IPS DF 6.9 (cell line): ENCODE data around the gene CCDC183.
"Not testable (repeated sequence)": the region's sequence is repeated elsewhere in the genome, so short reads cannot be mapped to it uniquely, and the experiment has no call there.

ENCODE experiments used
- DNase-seq: peaks from one replicate; pipeline ENCODE4 v3.0.0-alpha.2; 2013; ENCODE audit warnings: low read depth, low spot score
- H3K27ac ChIP-seq: one replicate; pipeline ENCODE4 v1.5.1; 2013; ENCODE audit warnings: low read length, control low read depth
- H3K27me3 ChIP-seq: 2 replicates; pipeline ENCODE4 v1.6.1; 2013; ENCODE audit warnings: mild to moderate bottlenecking, low read length; ENCODE audit not compliant: control insufficient read depth, insufficient read depth
- H3K36me3 ChIP-seq: 2 replicates; pipeline ENCODE4 v1.6.1; 2013; ENCODE audit warnings: low read length; ENCODE audit not compliant: control insufficient read depth, insufficient read depth
- H3K4me1 ChIP-seq: 2 replicates; pipeline ENCODE4 v1.6.1; 2013; ENCODE audit warnings: low read length; ENCODE audit not compliant: control insufficient read depth, insufficient read depth
- H3K4me3 ChIP-seq: 2 replicates; pipeline ENCODE4 v1.5.1; 2013; ENCODE audit warnings: mild to moderate bottlenecking, low read length
- H3K9me3 ChIP-seq: 2 replicates; pipeline ENCODE4 v1.6.1; 2013; ENCODE audit warnings: low read length, inconsistent platforms; ENCODE audit not compliant: control insufficient read depth, insufficient read depth
- WGBS: extraction: QIAGEN DNeasy Blood & Tissue Kit; methylation state at CpG from one replicate; pipeline ENCODE4 v1.1.7; 2013; ENCODE audit warnings: mixed read lengths, missing lambda C conversion rate; ENCODE audit not compliant: insufficient read length, insufficient coverage; 5-methylcytosine and 5-hydroxymethylcytosine counted together

CCDC183 gene

DNA sequence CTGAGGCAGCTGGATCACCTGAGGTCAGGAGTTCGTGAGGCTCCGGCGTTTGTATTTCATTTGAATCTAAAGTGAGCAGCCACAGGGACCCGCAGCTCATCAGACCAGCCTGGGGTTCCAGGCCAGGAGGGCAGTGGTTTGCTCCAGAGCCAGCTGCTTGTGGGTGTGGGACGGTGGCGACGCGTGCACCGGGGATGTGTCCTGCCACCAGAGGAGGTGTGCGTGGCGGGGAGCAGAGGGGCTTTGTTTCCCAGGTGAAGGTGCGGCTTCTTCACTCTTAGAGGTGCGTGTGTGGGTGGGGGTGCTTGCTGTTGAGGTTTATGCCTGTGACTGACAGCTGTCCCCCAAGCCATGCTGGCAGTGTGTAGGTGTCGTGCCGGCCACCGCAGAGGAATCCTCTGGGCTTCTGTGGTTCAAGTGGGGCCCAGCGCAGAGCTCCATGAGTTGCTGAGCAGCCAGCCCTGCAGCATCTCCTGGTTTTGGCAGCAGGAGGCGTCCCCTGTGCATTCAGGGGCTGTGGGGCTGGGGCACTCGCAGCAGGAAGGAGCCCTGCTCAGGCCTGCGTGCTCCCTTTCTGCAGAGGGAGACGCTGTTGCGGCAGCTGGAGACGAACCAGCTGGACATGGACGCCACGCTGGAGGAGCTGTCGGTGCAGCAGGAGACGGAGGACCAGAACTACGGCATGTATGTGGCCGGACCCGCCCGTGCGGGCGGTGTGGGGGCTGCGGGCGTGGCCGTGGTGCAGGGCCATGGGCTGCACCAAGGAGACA lies 39.2 kb downstream of the CCDC183 start:
- H3K9me3 ChIP-seq = no peaks in the 10 kb centered on the region
- no peaks in the 10 kb centered on the region for H3K27me3 ChIP-seq
- H3K36me3 ChIP-seq = peaks cover 31% of the 10 kb centered on the region
- no peak for DNase-seq
- peaks cover under 1% of the 10 kb centered on the region; the same call in 1 of the 2 replicates for H3K4me1 ChIP-seq
- no CpG with 5 or more reads among the region's 36 CpGs for WGBS
- H3K4me3 ChIP-seq = no peak overlapping the region
- no peak overlapping the region for H3K27ac ChIP-seq

GRCh38 chr9:136835932-136836904 lies 40.1 kb downstream of the CCDC183 start:
- no CpG with 5 or more reads among the region's 21 CpGs for WGBS

DNA sequence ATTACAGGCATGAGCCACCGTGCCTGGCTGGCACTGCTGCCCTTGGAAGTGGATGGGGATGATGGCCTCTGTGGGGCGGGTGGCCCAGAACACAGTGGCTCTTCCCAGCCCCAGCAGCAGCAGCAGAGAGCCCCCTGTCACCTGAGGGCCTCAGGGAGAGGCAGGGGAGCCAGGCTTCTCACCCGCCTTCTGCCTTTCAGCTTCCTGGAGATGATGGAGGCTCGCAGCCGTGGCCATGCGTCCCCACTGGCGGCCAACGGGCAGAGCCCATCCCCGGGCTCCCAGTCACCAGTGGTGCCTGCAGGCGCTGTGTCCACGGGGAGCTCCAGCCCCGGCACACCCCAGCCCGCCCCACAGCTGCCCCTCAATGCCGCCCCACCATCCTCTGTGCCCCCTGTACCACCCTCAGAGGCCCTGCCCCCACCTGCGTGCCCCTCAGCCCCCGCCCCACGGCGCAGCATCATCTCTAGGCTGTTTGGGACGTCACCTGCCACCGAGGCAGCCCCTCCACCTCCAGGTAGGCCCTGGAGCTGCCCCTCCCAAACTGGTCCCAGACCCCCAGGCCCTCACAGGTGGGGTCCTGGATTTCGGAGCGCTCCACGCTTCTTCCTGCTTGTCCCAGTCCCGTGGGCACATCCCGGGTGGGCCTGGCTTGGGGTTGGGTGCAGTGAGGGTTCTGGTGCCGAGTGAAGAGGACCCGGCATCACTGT lies 41.2 kb downstream of the CCDC183 start:
- Histone ChIP-seq H3K4me1 (peaks cover 14% of the 10 kb centered on the region), H3K4me3 (no peak overlapping the region), H3K9me3 (no peaks in the 10 kb centered on the region), H3K27me3 (no peaks in the 10 kb centered on the region), H3K36me3 (peaks cover 15% of the 10 kb centered on the region), H3K27ac (no peak overlapping the region)
- WGBS = no CpG with 5 or more reads among the region's 27 CpGs
- no peak for DNase-seq

More at GRCh38 chr9:136835932-136836904, 40.1 kb downstream of the CCDC183 start:
- H3K36me3 ChIP-seq = peaks cover 24% of the 10 kb centered on the region
- no peak overlapping the region for H3K4me3 ChIP-seq
- H3K4me1 ChIP-seq = peaks cover 6% of the 10 kb centered on the region; the same call in 1 of the 2 replicates
- H3K9me3 ChIP-seq = no peaks in the 10 kb centered on the region
- no peak for DNase-seq
- H3K27ac ChIP-seq = no peak overlapping the region
- no peaks in the 10 kb centered on the region for H3K27me3 ChIP-seq

DNA sequence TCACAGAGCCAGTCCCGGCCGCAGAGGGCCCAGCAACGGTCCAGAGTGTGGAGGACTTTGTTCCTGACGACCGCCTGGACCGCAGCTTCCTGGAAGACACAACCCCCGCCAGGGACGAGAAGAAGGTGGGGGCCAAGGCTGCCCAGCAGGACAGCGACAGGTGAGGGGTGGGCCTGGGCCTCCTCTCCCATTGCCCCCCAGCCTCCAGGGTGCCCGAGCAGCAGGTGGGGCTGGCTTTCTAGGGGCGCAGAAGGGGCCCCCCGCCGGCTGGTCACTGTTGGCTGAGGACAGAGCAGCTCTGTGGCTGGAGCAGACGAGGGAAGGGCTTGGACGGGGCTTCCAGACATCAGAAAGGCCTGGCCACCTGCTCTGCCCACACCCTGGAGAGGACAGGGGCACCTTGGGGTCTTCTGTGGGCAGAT lies 41.7 kb downstream of the CCDC183 start:
- H3K36me3 ChIP-seq = peaks cover 14% of the 10 kb centered on the region; the same call in 1 of the 2 replicates
- not testable (repeated sequence) for H3K4me3 ChIP-seq, H3K9me3 ChIP-seq, DNase-seq, H3K27ac ChIP-seq, H3K27me3 ChIP-seq
- WGBS = no CpG with 5 or more reads among the region's 15 CpGs
- peaks cover 16% of the 10 kb centered on the region for H3K4me1 ChIP-seq

DNA sequence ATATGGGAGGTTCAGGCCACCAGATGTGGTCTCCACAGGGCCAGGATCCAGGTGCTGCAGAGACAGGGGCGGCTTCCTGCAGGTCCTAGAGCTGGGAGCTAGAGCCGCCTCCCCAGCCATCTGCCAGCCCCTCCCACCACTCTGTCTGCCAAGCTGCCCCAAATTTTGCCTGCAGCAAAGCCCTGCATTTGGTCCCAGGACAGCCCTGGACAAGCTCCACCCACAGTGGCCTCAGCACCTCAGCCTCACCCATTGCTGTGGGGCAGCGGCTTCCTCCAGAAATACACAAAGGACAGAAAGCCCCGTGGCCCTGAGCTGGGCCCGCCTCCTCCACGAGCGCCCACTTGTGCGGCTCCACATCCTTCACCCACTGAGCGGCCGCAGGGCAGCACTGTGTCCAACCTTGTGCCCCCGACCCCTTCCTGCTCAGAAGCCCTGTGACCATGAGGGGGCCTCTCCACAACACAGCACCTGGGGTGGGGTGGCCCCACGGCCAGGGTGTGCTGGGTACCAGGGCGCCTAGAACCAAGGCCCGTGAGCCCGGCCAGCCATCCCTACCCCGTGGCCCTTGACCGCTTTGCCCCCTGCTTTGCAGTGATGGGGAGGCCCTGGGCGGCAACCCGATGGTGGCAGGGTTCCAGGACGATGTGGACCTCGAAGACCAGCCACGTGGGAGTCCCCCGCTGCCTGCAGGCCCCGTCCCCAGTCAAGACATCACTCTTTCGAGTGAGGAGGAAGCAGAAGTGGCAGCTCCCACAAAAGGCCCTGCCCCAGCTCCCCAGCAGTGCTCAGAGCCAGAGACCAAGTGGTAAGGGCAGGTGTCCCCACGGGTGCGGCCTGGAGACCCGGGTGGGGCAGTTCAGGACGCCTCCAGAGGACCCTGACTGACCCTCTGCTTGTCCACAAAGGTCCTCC lies 42.4 kb downstream of the CCDC183 start:
- Histone ChIP-seq H3K4me3 (no peak overlapping the region), H3K9me3 (no peaks in the 10 kb centered on the region), H3K4me1 (peaks cover 17% of the 10 kb centered on the region), H3K36me3 (peaks cover 14% of the 10 kb centered on the region; the same call in 1 of the 2 replicates), H3K27ac (no peak overlapping the region), H3K27me3 (no peaks in the 10 kb centered on the region)
- WGBS = no CpG with 5 or more reads among the region's 29 CpGs
- no peak for DNase-seq

GRCh38 chr9:136839229-136840139 lies 43.3 kb downstream of the CCDC183 start:
- Histone ChIP-seq H3K27ac (no peak overlapping the region), H3K36me3 (peaks cover 14% of the 10 kb centered on the region; the same call in 1 of the 2 replicates), H3K4me3 (no peak overlapping the region), H3K27me3 (no peaks in the 10 kb centered on the region), H3K4me1 (peaks cover 17% of the 10 kb centered on the region), H3K9me3 (no peaks in the 10 kb centered on the region)
- no CpG with 5 or more reads among the region's 36 CpGs for WGBS
- no peak for DNase-seq

- no CpG with 5 or more reads among the region's 32 CpGs for WGBS
- peaks cover 17% of the 10 kb centered on the region for H3K4me1 ChIP-seq
- H3K27ac ChIP-seq = no peak overlapping the region
- no peak overlapping the region for H3K4me3 ChIP-seq
- peaks cover 14% of the 10 kb centered on the region; the same call in 1 of the 2 replicates for H3K36me3 ChIP-seq
- DNase-seq = no peak
- no peaks in the 10 kb centered on the region for H3K9me3 ChIP-seq
- no peaks in the 10 kb centered on the region for H3K27me3 ChIP-seq
These were observed 44.2 kb downstream of the CCDC183 start for GRCh38 chr9:136840140-136840876.

GRCh38 chr9:136840877-136841645 lies 44.9 kb downstream of the CCDC183 start:
- no peaks in the 10 kb centered on the region for H3K27me3 ChIP-seq
- no peak for DNase-seq
- no peaks in the 10 kb centered on the region for H3K9me3 ChIP-seq
- peaks cover 14% of the 10 kb centered on the region; the same call in 1 of the 2 replicates for H3K36me3 ChIP-seq
- H3K27ac ChIP-seq = no peak overlapping the region
- H3K4me1 ChIP-seq = peaks cover 17% of the 10 kb centered on the region
- WGBS = no CpG with 5 or more reads among the region's 28 CpGs
- H3K4me3 ChIP-seq = no peak overlapping the region
